HepG2 (cell line): ENCODE results near the gene NDUFS7. TPM values are rescaled to one million over a fixed set of nuclear protein-coding genes. Genes with fewer than 3 reads are reported as not detected.
A peak's percentile ranks its signal among the peaks of the same experiment; 100 is the strongest.

Source experiments
- AHR ChIP-seq: IDR thresholded peaks from 2 replicates; pipeline ENCODE4 v1.6.1; 2018; ENCODE audit warnings: missing genetic modification reagents, missing compliant biosample characterization
- GMEB1 ChIP-seq: sonication (generic); formaldehyde crosslinking; IDR thresholded peaks from 2 replicates; pipeline ENCODE4 v1.5.1; 2020; ENCODE audit warnings: missing genetic modification reagents, mild to moderate bottlenecking, borderline replicate concordance
- GPN1 ChIP-seq: sonication (generic); formaldehyde crosslinking; IDR thresholded peaks from 2 replicates; pipeline ENCODE4 v1.5.1; 2020; ENCODE audit warnings: missing genetic modification reagents, borderline replicate concordance
- HDAC2 ChIP-seq: sonication (generic); formaldehyde crosslinking; IDR thresholded peaks from 2 replicates; pipeline ENCODE4 v1.4.0; 2020; ENCODE audit warnings: missing genetic modification reagents
- HIVEP1 ChIP-seq: sonication (generic); formaldehyde crosslinking; IDR thresholded peaks from 2 replicates; pipeline ENCODE4 v1.4.0; 2020; ENCODE audit warnings: mild to moderate bottlenecking, missing genetic modification reagents
- HMG20A ChIP-seq: IDR thresholded peaks from 2 replicates; pipeline ENCODE4 v1.6.1; 2016; ENCODE audit warnings: borderline replicate concordance
- MEIS2 ChIP-seq: sonication (generic); formaldehyde crosslinking; IDR thresholded peaks from 2 replicates; pipeline ENCODE4 v1.9.0; 2021; ENCODE audit warnings: mild to moderate bottlenecking, missing genetic modification reagents
- PAX8 ChIP-seq: sonication (generic); formaldehyde crosslinking; IDR thresholded peaks from 2 replicates; pipeline ENCODE4 v1.8.0; 2022; ENCODE audit warnings: mild to moderate bottlenecking, missing genetic modification reagents, borderline replicate concordance
- PRMT3 ChIP-seq: sonication (generic); formaldehyde crosslinking; IDR thresholded peaks from 2 replicates; pipeline ENCODE4 v1.8.1; 2022; ENCODE audit warnings: low read depth, mild to moderate bottlenecking, moderate library complexity, missing genetic modification reagents, borderline replicate concordance
- REST ChIP-seq, 2 experiments: IDR thresholded peaks; 2 replicates each; pipeline ENCODE4 v1.6.1; 2011 to 2012; ENCODE audit warnings: low read length in 2 of 2, borderline replicate concordance in 1 of 2, low read depth in 1 of 2, mild to moderate bottlenecking in 1 of 2, moderate library complexity in 1 of 2
- SNAI1 ChIP-seq: sonication (generic); formaldehyde crosslinking; IDR thresholded peaks from 2 replicates; pipeline ENCODE4 v1.5.0; 2020; ENCODE audit warnings: mild to moderate bottlenecking, missing genetic modification reagents, borderline replicate concordance
- SP1 ChIP-seq, 2 experiments: fragments of 450-650 bp in 1 of 2; sonication (generic) in 1 of 2; formaldehyde crosslinking in 1 of 2; IDR thresholded peaks; 2 replicates each; pipeline versions ENCODE4 v1.4.0 to v1.6.1; 2016 to 2020; ENCODE audit warnings: missing genetic modification reagents in 1 of 2
- TAF15 ChIP-seq: fragments of 200-400 bp; formaldehyde crosslinking; IDR thresholded peaks from one replicate; pipeline ENCODE4 v1.6.1; 2018; ENCODE audit warnings: mild to moderate bottlenecking, low read depth, low read length; ENCODE audit not compliant: poor library complexity, severe bottlenecking
- ZFP41 ChIP-seq: sonication (generic); formaldehyde crosslinking; IDR thresholded peaks from 2 replicates; pipeline ENCODE4 v1.4.0; 2020; ENCODE audit warnings: mild to moderate bottlenecking, missing genetic modification reagents, borderline replicate concordance
- ZMAT3 ChIP-seq: sonication (generic); formaldehyde crosslinking; conservative IDR thresholded peaks from 2 replicates; pipeline ENCODE4 v1.7.0; 2021; ENCODE audit warnings: missing genetic modification reagents
- ZMYM2 ChIP-seq: sonication (generic); formaldehyde crosslinking; IDR thresholded peaks from 2 replicates; pipeline ENCODE4 v1.8.0; 2022; ENCODE audit warnings: mild to moderate bottlenecking, missing genetic modification reagents
- ZNF281 ChIP-seq: sonication (generic); formaldehyde crosslinking; IDR thresholded peaks from 2 replicates; pipeline ENCODE4 v1.4.0; 2020; ENCODE audit warnings: missing genetic modification reagents, borderline replicate concordance
- ZNF563 ChIP-seq: sonication (generic); formaldehyde crosslinking; IDR thresholded peaks from 2 replicates; pipeline ENCODE4 v1.8.0; 2022; ENCODE audit warnings: mild to moderate bottlenecking, moderate library complexity, missing genetic modification reagents
- ZNF616 ChIP-seq: sonication (generic); formaldehyde crosslinking; IDR thresholded peaks from 2 replicates; pipeline ENCODE4 v1.5.0; 2020; ENCODE audit warnings: low read depth, mild to moderate bottlenecking, missing genetic modification reagents
- ZNF644 ChIP-seq: IDR thresholded peaks from 2 replicates; pipeline ENCODE4 v1.6.1; 2016; ENCODE audit warnings: low read depth
- ZNF652 ChIP-seq: IDR thresholded peaks from 2 replicates; pipeline ENCODE4 v1.6.1; 2016; ENCODE audit warnings: low read depth, borderline replicate concordance
- polyA plus RNA-seq, 8 experiments: library from polyadenylated mRNA; depleted of rRNA in 3 of 8; stranded (reverse) in 7 of 8; unstranded in 1 of 8; fragments of >200 nt; fragmentation: Illumina TruSeq in 4 of 8; extraction: Trizol in 4 of 8; gene quantifications; 2 replicates each; pipeline versions ENCODE4 v1.2.1 to v1.2.3, GENCODE V29; 2011 to 2016; ENCODE audit warnings: low read depth in 4 of 8, missing spikeins in 1 of 8, mixed read lengths in 1 of 8; ENCODE audit not compliant: insufficient read depth in 1 of 8
- total RNA-seq, 5 experiments: library from RNA; depleted of rRNA; stranded (reverse); fragments of >200 nt; fragmentation: Illumina TruSeq; extraction: Trizol; gene quantifications; 2 replicates each; pipeline ENCODE4 v1.2.3, GENCODE V29; 2016; ENCODE audit warnings: low read depth in 1 of 5

Gene NDUFS7
- total and polyA plus RNA-seq, 2 of the 13 experiments (the other 11 are each of a cell fraction or from before 2014, with no cell fraction given) = 34.3 to 66.9 TPM

GRCh38 chr19:1373534-1374249, 10.0 kb upstream of the NDUFS7 start (continued):
- TF ChIP-seq ZNF616 (CRISPR knock-in tag) (peak; percentile 32; the same call in 1 of the 2 replicates), HMG20A (CRISPR knock-in tag) (peak; percentile 81; the same call in 1 of the 2 replicates), ZMYM2 (CRISPR knock-in tag) (no peak), MEIS2 (CRISPR knock-in tag) (peak; percentile 90), ZNF563 (CRISPR knock-in tag) (peak; percentile 72; the same call in 1 of the 2 replicates), TAF15 (no peak), GMEB1 (CRISPR knock-in tag) (peak; percentile 40), ZNF644 (CRISPR knock-in tag) (no peak), ZMAT3 (CRISPR knock-in tag) (0 out of 2 replicates have a peak, but pooled peaks have one; percentile 77), ZFP41 (no peak), ZNF652 (CRISPR knock-in tag) (peak; percentile 20; the same call in 1 of the 2 replicates), HIVEP1 (CRISPR knock-in tag) (peak; percentile 78), ZNF281 (CRISPR knock-in tag) (peak; percentile 42; the same call in 1 of the 2 replicates), GPN1 (no peak), HDAC2 (peak; percentile 92), SNAI1 (CRISPR knock-in tag) (peak; percentile 88), AHR (CRISPR knock-in tag) (no peak; the same call in 1 of the 2 replicates), PRMT3 (CRISPR knock-in tag) (no peak), PAX8 (CRISPR knock-in tag) (no peak), REST (IDR thresholded peaks at IDR 0.05; ENCODE audit: borderline replicate concordance in 1 of 2, low read depth in 1 of 2, low read length in 2 of 2) (no peak), SP1 (IDR thresholded peaks at IDR 0.05) (no peak), SP1 (CRISPR knock-in tag; IDR thresholded peaks at IDR 0.05) (0 out of 2 replicates have a peak, but pooled peaks have one; percentile 44)
